Parathyroid adenoma (tissue), 2 donors: ENCODE measurements around the gene PIK3C2G.

ENCODE experiments used
- H2AFZ ChIP-seq: fragments of 300-600 bp; sonication (generic); one replicate; pipeline ENCODE4 v1.7.0; 2017; ENCODE audit warnings: antibody characterized with exemption, mild to moderate bottlenecking
- H3K27ac ChIP-seq: fragments of 300-600 bp; sonication (generic); one replicate; pipeline ENCODE4 v1.7.0; 2017
- H3K27me3 ChIP-seq: fragments of 300-600 bp; sonication (generic); one replicate; pipeline ENCODE4 v1.7.0; 2017; ENCODE audit warnings: low read length; ENCODE audit not compliant: control insufficient read depth, insufficient read depth
- H3K36me3 ChIP-seq: fragments of 300-600 bp; sonication (generic); one replicate; pipeline ENCODE4 v1.7.0; 2017; ENCODE audit warnings: low read length; ENCODE audit not compliant: control insufficient read depth, insufficient read depth
- H3K4me1 ChIP-seq: fragments of 300-600 bp; sonication (generic); one replicate; pipeline ENCODE4 v1.7.0; 2017; ENCODE audit warnings: control low read depth
- H3K4me2 ChIP-seq: fragments of 300-600 bp; sonication (generic); one replicate; pipeline ENCODE4 v1.7.0; 2017; ENCODE audit warnings: low read length
- H3K4me3 ChIP-seq: fragments of 300-600 bp; sonication (generic); one replicate; pipeline ENCODE4 v1.7.0; 2017; ENCODE audit warnings: low read depth, low read length
- H3K79me2 ChIP-seq: fragments of 300-600 bp; sonication (generic); one replicate; pipeline ENCODE4 v1.7.0; 2017; ENCODE audit warnings: control low read depth
- H3K9ac ChIP-seq: fragments of 300-600 bp; sonication (generic); one replicate; pipeline ENCODE4 v1.7.0; 2017; ENCODE audit warnings: mild to moderate bottlenecking
- H3K9me3 ChIP-seq: fragments of 300-600 bp; sonication (generic); one replicate; pipeline ENCODE4 v1.7.0; 2017; ENCODE audit warnings: low read length; ENCODE audit not compliant: control insufficient read depth
- TF ChIP-seq, protein P1 (sequence below): fragments of 300-600 bp; sonication (generic); IDR thresholded peaks from one replicate; pipeline ENCODE4 v1.7.0; 2017; ENCODE audit warnings: antibody characterized with exemption, mild to moderate bottlenecking
- donor health status: primary hyperparathyroidism.

PIK3C2G gene

DNA sequence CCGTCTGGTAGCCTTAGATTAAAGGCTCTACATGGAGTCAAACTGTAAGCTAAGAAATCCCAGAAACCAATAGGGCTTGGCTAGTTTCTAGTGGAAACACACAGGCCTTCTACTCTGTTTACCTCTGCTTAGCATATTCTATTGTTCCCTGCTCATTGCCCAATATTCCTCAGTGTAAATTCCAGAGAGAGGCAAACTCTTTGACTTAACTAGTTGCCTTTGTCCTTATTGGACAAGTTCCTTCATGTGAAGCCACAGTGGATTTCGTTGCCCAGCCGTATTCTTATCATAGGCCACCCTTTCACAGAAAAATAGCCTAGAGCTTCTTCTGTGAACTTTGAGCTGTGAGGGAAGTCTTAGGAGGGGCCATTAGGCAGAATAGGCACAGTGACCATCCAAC lies 290.4 kb downstream of the PIK3C2G start:
- Histone ChIP-seq H3K36me3 (no peaks in the 10 kb centered on the region), H3K4me3 (no peak overlapping the region), H3K27ac (no peak overlapping the region), H3K79me2 (no peaks in the 10 kb centered on the region), H3K9ac (no peak overlapping the region), H3K4me2 (no peak overlapping the region), H2AFZ (no peak overlapping the region), H3K4me1 (no peaks in the 10 kb centered on the region), H3K9me3 (no peaks in the 10 kb centered on the region), H3K27me3 (no peaks in the 10 kb centered on the region)
- TF ChIP-seq, protein P1, sequence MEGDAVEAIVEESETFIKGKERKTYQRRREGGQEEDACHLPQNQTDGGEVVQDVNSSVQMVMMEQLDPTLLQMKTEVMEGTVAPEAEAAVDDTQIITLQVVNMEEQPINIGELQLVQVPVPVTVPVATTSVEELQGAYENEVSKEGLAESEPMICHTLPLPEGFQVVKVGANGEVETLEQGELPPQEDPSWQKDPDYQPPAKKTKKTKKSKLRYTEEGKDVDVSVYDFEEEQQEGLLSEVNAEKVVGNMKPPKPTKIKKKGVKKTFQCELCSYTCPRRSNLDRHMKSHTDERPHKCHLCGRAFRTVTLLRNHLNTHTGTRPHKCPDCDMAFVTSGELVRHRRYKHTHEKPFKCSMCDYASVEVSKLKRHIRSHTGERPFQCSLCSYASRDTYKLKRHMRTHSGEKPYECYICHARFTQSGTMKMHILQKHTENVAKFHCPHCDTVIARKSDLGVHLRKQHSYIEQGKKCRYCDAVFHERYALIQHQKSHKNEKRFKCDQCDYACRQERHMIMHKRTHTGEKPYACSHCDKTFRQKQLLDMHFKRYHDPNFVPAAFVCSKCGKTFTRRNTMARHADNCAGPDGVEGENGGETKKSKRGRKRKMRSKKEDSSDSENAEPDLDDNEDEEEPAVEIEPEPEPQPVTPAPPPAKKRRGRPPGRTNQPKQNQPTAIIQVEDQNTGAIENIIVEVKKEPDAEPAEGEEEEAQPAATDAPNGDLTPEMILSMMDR = no peak

DNA sequence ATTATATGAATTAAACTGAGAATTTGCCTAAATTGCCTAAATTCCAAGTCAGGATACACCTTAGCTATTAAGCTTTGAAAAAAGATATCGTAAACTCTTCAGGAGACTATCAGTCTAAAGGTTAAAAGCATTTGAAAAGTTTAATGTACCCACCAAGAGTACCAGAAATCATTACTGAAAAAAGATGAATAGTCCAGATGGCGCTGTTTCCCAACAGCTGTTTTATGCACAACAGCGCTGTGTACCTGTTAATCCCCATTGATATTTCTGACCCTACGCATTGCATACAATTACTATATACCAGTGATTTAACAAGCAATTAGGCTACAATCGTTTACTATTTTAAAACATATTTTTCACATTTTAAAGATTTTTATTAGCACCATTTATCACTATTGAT lies 291.5 kb downstream of the PIK3C2G start:
- no peak overlapping the region for H3K27ac ChIP-seq
- no peaks in the 10 kb centered on the region for H3K36me3 ChIP-seq
- no peak overlapping the region for H3K4me2 ChIP-seq
- TF ChIP-seq, protein P1 = no peak
- no peaks in the 10 kb centered on the region for H3K4me1 ChIP-seq
- H3K9ac ChIP-seq = no peak overlapping the region
- H3K27me3 ChIP-seq = no peaks in the 10 kb centered on the region
- H3K9me3 ChIP-seq = no peaks in the 10 kb centered on the region
- no peak overlapping the region for H2AFZ ChIP-seq
- H3K4me3 ChIP-seq = no peak overlapping the region
- H3K79me2 ChIP-seq = no peaks in the 10 kb centered on the region

DNA sequence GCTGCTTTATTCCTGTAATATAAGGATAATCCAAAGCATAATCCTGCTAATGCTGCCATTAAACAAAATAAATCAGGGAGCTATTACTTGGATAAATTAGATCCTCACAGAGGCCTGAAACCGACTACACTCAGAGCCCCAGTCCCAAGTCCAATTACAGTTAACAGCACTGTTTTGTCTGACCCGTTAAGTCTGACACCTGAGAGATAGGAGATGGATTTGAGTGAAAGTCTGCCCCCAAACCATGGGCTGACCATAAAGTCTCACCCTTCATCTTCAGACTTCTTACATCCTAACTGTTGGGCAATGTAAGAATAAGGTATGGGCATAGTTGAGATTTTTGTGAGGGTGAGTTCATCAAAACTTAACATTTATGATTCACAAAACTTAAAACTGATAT lies 294.8 kb downstream of the PIK3C2G start:
- Histone ChIP-seq H3K4me2 (no peak overlapping the region), H3K36me3 (no peaks in the 10 kb centered on the region), H3K9ac (no peak overlapping the region), H3K4me3 (no peak overlapping the region), H3K27ac (no peak overlapping the region), H3K27me3 (no peaks in the 10 kb centered on the region), H3K79me2 (no peaks in the 10 kb centered on the region), H2AFZ (no peak overlapping the region), H3K4me1 (no peaks in the 10 kb centered on the region), H3K9me3 (no peaks in the 10 kb centered on the region)
- TF ChIP-seq, protein P1 = no peak

DNA sequence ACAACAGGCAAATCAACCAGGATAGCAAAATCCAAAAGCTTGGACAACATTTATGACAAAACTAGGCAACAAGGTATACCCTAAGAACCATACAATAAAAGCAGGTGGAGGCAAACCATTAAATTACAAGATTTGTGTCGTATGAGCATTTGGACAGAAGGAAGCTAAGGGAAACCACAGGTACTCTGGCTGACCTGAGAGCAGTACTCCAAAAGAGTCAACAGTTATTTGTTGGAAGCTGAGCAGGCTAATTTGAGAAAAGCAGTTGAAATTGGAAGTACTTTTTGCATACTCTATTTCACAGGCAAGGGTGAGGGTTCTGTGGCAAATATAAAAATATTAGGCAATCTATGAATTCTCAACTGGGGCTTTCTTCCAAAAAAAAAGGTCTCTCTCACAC lies 297.9 kb downstream of the PIK3C2G start:
- H3K36me3 ChIP-seq = no peaks in the 10 kb centered on the region
- H3K9me3 ChIP-seq = no peaks in the 10 kb centered on the region
- H3K4me1 ChIP-seq = no peaks in the 10 kb centered on the region
- no peaks in the 10 kb centered on the region for H3K27me3 ChIP-seq
- no peak overlapping the region for H3K27ac ChIP-seq
- no peak overlapping the region for H3K4me3 ChIP-seq
- no peak overlapping the region for H3K4me2 ChIP-seq
- H3K9ac ChIP-seq = no peak overlapping the region
- no peaks in the 10 kb centered on the region for H3K79me2 ChIP-seq
- TF ChIP-seq, protein P1 = no peak
- no peak overlapping the region for H2AFZ ChIP-seq

DNA sequence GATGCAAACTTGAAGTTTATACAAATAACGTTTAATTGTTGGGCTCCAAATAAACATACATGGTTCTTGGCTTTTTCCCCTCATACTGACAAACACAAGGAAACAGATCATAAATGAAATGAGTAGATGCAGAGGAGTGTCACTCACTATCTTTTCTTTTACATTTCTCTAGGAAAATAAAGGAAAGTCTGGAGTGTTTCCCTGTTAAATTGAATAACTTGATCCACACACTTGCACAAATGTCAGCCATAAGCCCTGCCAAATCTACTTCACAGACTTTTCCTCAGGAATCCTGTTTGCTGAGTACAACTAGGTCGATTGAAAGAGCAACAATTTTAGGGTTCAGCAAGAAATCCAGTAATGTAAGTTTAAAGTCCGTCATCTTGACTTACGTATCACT lies 301.2 kb downstream of the PIK3C2G start:
- Histone ChIP-seq H3K4me3 (no peak overlapping the region), H3K4me1 (no peaks in the 10 kb centered on the region), H3K9me3 (no peaks in the 10 kb centered on the region), H3K27me3 (no peaks in the 10 kb centered on the region), H2AFZ (no peak overlapping the region), H3K4me2 (no peak overlapping the region), H3K36me3 (no peaks in the 10 kb centered on the region), H3K79me2 (no peaks in the 10 kb centered on the region), H3K27ac (no peak overlapping the region), H3K9ac (no peak overlapping the region)
- TF ChIP-seq, protein P1 = no peak
